Karpas-422 (cell line): Measurements from ENCODE around the gene MRPL20. TPM values are rescaled to one million over a fixed set of nuclear protein-coding genes. Genes with fewer than 3 reads are reported as not detected.
"Not testable (repeated sequence)": the region's sequence is repeated elsewhere in the genome, so short reads cannot be mapped to it uniquely, and the experiment has no call there.

ENCODE experiments used
- DNase-seq: peaks from one replicate; pipeline ENCODE4 v3.0.0-alpha.2; 2015
- H2AFZ ChIP-seq: fragments of 200-600 bp; sonication (generic); 2 replicates; pipeline ENCODE4 v1.6.1; 2014; ENCODE audit warnings: antibody characterized with exemption, low read length, mixed read lengths
- H3K27ac ChIP-seq: fragments of 200-600 bp; sonication (generic); 2 replicates; pipeline ENCODE4 v1.5.1; 2014; ENCODE audit warnings: mild to moderate bottlenecking, low read length, moderate library complexity
- H3K27me3 ChIP-seq: fragments of 200-600 bp; sonication (generic); 2 replicates; pipeline ENCODE4 v1.6.1; 2014; ENCODE audit warnings: low read length, mixed read lengths
- H3K36me3 ChIP-seq: fragments of 200-600 bp; sonication (generic); 2 replicates; pipeline ENCODE4 v1.6.1; 2014; ENCODE audit warnings: low read length, mixed read lengths; ENCODE audit not compliant: insufficient read depth
- H3K4me1 ChIP-seq: fragments of 200-600 bp; sonication (generic); 2 replicates; pipeline ENCODE4 v1.6.1; 2014; ENCODE audit warnings: mild to moderate bottlenecking, low read length, mixed read lengths
- H3K4me2 ChIP-seq: fragments of 200-600 bp; sonication (generic); 2 replicates; pipeline ENCODE4 v1.6.1; 2014; ENCODE audit warnings: low read length, low read depth, mild to moderate bottlenecking; ENCODE audit not compliant: poor library complexity, severe bottlenecking
- H3K4me3 ChIP-seq: fragments of 200-600 bp; sonication (generic); 2 replicates; pipeline ENCODE4 v1.5.1; 2014; ENCODE audit warnings: mild to moderate bottlenecking, antibody characterized with exemption, low read length, mixed read lengths
- H3K79me2 ChIP-seq: fragments of 200-600 bp; sonication (generic); 2 replicates; pipeline ENCODE4 v1.6.1; 2014; ENCODE audit warnings: mild to moderate bottlenecking, low read length, mixed read lengths
- H3K9ac ChIP-seq: fragments of 200-600 bp; sonication (generic); 2 replicates; pipeline ENCODE4 v1.6.0; 2014; ENCODE audit warnings: low read length
- H3K9me2 ChIP-seq: fragments of 200-600 bp; sonication (generic), shearing (Covaris generic); replicated peaks from 2 replicates; pipeline ENCODE4 v1.6.0; 2014; ENCODE audit warnings: mild to moderate bottlenecking, low read length, moderate library complexity; ENCODE audit not compliant: insufficient read depth
- H3K9me3 ChIP-seq: fragments of 300-700, 200-600 bp; sonication (generic); 2 replicates; pipeline ENCODE4 v1.6.1; 2014; ENCODE audit warnings: low read length, mixed read lengths
- H4K20me1 ChIP-seq: fragments of 200-600 bp; sonication (generic); 2 replicates; pipeline ENCODE4 v1.6.1; 2014; ENCODE audit warnings: mild to moderate bottlenecking, antibody characterized with exemption, low read length, low read depth; ENCODE audit not compliant: insufficient read depth
- total RNA-seq: library from RNA; depleted of rRNA; stranded (reverse); fragments of >200 nt; shearing (Covaris generic); gene quantifications from 2 replicates; pipeline ENCODE4 v1.2.3, GENCODE V29; 2014; ENCODE audit warnings: low replicate concordance

Gene MRPL20
- total RNA-seq, 1 experiment from 2014 or later = 136 TPM

DNA sequence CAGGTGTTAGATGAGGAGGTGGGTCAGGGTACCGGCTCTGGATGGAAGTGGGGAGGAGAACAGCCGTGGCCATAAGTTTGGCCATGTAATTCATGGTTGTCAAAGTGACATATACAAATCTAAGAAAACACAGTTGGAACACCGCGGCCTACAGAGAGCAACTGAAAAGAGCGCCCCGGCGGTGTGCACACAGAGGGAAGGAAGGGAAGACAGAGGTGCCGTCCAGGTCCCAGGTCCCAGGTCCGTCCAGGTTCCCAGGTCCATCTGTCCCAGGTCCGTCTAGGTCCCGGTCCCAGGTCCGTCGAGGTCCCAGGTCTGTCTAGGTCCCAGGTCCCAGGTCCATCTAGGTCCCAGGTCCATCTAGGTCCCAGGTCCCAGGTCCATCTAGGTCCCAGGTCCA is 4.5 kb upstream of the MRPL20 start:
- Histone ChIP-seq H2AFZ (no peak overlapping the region), H3K9me2 (no peaks in the 10 kb centered on the region), H3K4me3 (no peak overlapping the region), H3K79me2 (peaks cover 25% of the 10 kb centered on the region), H3K36me3 (no peaks in the 10 kb centered on the region; the same call in 1 of the 2 replicates), H4K20me1 (peaks cover 17% of the 10 kb centered on the region; the same call in 1 of the 2 replicates), H3K4me2 (no peak overlapping the region), H3K4me1 (peaks cover 9% of the 10 kb centered on the region), H3K27me3 (no peaks in the 10 kb centered on the region), H3K9me3 (no peaks in the 10 kb centered on the region), H3K27ac (no peak overlapping the region), H3K9ac (no peak overlapping the region)
- DNase-seq = no peak

DNA sequence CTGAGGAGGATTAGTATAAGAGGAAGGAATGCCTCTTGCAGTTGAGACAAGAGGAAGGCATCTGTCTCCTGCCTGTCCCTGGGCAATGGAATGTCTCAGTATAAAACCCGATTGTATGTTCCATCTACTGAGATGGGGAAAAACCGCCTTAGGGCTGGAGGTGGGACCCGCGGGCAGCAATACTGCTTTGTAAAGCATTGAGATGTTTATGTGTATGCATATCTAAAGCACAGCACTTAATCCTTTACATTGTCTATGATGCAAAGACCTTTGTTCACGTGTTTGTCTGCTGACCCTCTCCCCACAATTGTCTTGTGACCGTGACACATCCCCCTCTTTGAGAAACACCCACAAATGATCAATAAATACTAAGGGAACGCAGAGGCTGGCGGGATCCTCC is 3.1 kb upstream of the MRPL20 start:
- H3K4me2 ChIP-seq, H3K27me3 ChIP-seq, H3K9me3 ChIP-seq, H3K9me2 ChIP-seq, H3K9ac ChIP-seq, H3K27ac ChIP-seq, H3K36me3 ChIP-seq, H2AFZ ChIP-seq, DNase-seq, H3K4me3 ChIP-seq: not testable (repeated sequence)
- peaks cover 17% of the 10 kb centered on the region; the same call in 1 of the 2 replicates for H4K20me1 ChIP-seq
- peaks cover 38% of the 10 kb centered on the region for H3K79me2 ChIP-seq
- H3K4me1 ChIP-seq = peaks cover 21% of the 10 kb centered on the region

DNA sequence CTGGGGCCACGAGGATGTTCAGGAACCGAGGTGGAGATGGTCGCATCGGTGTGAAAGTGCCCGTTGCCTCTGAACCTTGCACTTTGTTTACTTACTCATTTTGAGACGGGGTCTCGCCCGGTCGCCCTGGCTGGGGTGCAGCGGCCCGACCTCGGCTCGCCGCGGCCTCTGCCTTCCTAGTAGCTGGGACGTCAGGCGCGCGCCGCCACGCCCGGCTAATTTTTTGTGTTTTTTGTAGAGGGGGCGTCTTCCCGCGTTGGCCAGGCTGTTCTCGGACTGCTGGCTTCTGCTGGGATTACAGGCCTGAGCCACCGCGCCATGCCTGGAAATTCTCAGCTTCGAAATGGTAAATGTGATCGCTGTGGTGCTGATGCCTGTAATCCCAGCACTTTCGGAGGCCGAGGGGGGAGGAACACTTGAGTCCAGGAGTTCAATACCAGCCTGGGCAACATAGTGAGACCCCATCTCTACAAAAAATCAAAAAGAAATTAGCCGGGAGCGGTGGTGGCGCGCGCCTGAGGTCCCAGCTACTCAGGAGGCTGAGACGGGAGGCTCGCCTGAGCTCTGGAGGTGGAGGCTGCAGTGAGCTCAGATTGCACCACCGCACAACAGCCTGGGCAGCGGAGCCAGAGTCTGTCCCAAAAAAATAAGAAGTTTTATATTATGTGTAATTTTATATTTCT is 684 bp upstream of the MRPL20 start:
- H3K9me2 ChIP-seq = no peaks in the 10 kb centered on the region
- H3K4me2 ChIP-seq = peak overlapping the region; percentile 94
- peak overlapping the region; percentile 82 for H3K4me3 ChIP-seq
- no peak overlapping the region for H2AFZ ChIP-seq
- peaks cover 23% of the 10 kb centered on the region for H3K4me1 ChIP-seq
- peak overlapping the region; percentile 95 for H3K9ac ChIP-seq
- H3K79me2 ChIP-seq = peaks cover 45% of the 10 kb centered on the region
- no peaks in the 10 kb centered on the region for H3K27me3 ChIP-seq
- peaks cover 20% of the 10 kb centered on the region for H3K36me3 ChIP-seq
- peak; percentile 62 for DNase-seq
- peaks cover 17% of the 10 kb centered on the region; the same call in 1 of the 2 replicates for H4K20me1 ChIP-seq
- H3K27ac ChIP-seq = peak overlapping the region; percentile 2; the same call in 1 of the 2 replicates
- H3K9me3 ChIP-seq = no peaks in the 10 kb centered on the region

DNA sequence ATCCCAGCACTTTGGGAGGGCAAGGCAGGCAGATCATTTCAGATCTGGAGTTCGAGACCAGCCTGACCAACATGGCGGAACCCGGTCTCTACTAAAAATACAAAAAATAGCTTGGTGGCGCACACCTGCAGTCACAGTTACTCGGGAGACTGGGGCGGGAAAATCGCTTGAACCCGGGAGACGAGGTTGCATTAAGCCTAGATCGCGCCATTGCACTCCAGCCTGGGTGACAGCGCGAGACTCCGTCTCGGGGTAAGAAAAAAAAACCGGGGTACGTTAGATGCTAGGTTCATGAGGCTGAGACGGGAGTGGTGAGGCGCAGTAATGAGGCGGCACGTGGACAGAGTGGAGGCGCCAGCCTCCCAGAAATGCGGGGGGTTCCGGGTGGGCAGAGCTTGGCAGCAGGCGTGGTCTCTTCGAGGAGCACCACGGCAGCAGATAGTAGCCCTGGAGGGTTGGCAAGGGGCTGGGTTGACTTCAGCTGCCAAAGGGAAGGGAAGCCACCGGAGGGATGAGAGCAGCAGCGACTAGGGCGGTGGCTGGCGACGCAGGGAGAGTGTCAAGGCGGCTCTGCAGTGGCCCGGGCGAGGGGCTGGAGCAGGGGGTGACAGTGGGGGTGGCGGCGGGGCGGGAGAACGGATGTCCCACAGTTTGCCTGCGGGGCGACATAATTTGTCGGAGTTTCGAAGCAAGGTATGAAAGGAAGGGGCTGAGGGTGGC is 832 bp downstream of the MRPL20 start:
- Histone ChIP-seq H3K4me3 (peak overlapping the region; percentile 82), H3K9me3 (no peaks in the 10 kb centered on the region), H3K4me1 (peaks cover 32% of the 10 kb centered on the region), H3K79me2 (peaks cover 51% of the 10 kb centered on the region), H3K9ac (peak overlapping the region; percentile 95), H3K4me2 (peak overlapping the region; percentile 94), H3K36me3 (peaks cover 28% of the 10 kb centered on the region), H2AFZ (no peak overlapping the region), H3K27me3 (no peaks in the 10 kb centered on the region), H4K20me1 (peaks cover 17% of the 10 kb centered on the region; the same call in 1 of the 2 replicates), H3K27ac (peak overlapping the region; percentile 70), H3K9me2 (no peaks in the 10 kb centered on the region)
- DNase-seq = peak; percentile 71

DNA sequence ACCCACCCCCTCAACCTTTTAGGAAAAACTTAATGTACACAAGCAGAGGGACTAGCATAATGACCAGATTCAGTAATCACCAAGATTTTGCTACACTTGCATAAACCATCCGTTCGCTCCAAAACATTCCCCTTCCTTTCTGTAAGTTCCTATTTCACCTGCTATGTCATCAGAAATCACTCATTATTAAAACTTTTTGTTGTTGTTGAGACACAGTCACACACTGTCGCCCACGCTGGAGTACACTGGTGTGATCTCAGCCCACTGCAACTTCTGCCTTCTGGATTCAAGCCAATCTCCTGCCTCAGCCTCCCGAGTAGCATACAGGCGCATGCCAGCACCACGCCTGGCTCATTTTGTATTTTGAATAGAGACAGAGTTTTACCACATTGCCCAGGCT is 3.4 kb downstream of the MRPL20 start:
- Histone ChIP-seq H3K36me3 (peaks cover 32% of the 10 kb centered on the region), H3K27me3 (no peaks in the 10 kb centered on the region), H2AFZ (no peak overlapping the region), H3K4me1 (peaks cover 41% of the 10 kb centered on the region), H4K20me1 (peaks cover 24% of the 10 kb centered on the region; the same call in 1 of the 2 replicates), H3K4me3 (no peak overlapping the region), H3K9me2 (no peaks in the 10 kb centered on the region), H3K4me2 (no peak overlapping the region), H3K27ac (no peak overlapping the region), H3K79me2 (peaks cover 70% of the 10 kb centered on the region), H3K9me3 (no peaks in the 10 kb centered on the region), H3K9ac (no peak overlapping the region)
- no peak for DNase-seq

DNA sequence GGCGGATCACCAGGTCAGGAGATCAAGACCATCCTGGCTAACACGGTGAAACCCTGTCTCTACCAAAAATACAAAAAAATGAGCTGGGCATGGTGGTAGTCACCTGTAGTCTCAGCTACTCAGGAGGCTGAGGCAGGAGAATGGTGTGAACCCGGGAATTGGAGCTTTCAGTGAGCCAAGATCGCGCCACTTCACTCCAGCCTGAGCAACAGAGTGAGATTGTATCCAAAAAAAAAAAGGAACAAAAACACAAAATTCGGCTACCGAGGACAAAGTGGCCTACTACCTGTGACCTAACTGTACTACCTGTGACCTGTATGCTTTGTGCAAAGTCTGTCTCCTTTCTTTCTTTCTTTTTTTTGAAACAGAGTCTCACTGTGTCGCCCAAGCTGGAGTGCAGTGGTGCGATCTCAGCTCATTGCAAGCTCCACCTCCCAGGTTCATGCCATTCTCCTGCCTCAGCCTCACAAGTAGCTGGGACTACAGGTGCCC is 4.1 kb downstream of the MRPL20 start:
- not testable (repeated sequence) for H2AFZ ChIP-seq, H3K27ac ChIP-seq, DNase-seq, H3K9me3 ChIP-seq, H3K4me2 ChIP-seq, H3K4me3 ChIP-seq, H3K9me2 ChIP-seq, H3K9ac ChIP-seq, H3K27me3 ChIP-seq
- Histone ChIP-seq H3K4me1 (peaks cover 38% of the 10 kb centered on the region), H3K36me3 (peaks cover 33% of the 10 kb centered on the region), H3K79me2 (peaks cover 70% of the 10 kb centered on the region), H4K20me1 (peaks cover 17% of the 10 kb centered on the region; the same call in 1 of the 2 replicates)

DNA sequence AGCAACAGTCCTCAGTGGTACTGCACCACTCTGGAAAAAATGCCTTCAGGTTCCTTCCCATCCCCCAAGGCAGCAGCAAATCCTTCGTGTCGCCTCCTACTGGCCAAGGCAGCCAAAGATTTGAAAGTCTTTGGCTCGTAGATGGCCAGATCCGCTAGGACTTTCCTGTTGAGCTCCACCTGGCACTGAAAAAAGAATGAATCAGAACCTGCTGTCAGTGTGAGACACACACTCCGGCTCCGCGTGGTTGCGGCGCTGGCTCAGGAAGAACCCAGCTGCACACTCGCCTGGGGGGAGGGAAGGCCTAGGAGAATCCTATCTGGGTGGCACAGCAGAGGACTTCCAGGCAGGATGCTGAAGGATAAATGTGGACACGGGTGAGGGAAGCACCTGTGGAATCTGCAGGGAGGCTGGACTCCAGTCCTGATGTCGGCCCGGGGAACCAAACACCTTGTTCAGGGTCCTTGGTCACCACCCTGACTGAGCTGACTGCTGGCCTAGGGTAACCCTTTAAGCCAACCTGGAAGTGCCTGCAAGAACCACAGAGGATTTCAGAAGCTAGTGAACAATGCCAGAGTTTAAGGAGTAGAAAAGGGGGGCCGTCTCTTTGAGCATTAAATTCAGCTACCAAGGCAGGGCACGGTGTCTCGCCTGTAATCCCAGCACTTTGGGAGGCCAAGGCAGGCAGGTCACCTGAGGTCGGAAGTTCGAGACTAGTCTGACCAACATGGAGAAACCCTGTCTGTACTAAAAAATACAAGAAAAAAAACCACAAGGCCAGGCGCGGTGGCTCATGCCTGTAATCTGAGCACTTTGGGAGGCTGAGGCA is 4.8 kb downstream of the MRPL20 start:
- H3K79me2 ChIP-seq = peaks cover 70% of the 10 kb centered on the region
- H3K36me3 ChIP-seq = peaks cover 40% of the 10 kb centered on the region
- peaks cover 16% of the 10 kb centered on the region; the same call in 1 of the 2 replicates for H4K20me1 ChIP-seq
- no peak overlapping the region for H3K4me3 ChIP-seq
- no peaks in the 10 kb centered on the region for H3K9me2 ChIP-seq
- H3K4me1 ChIP-seq = peaks cover 43% of the 10 kb centered on the region
- H3K9me3 ChIP-seq = no peaks in the 10 kb centered on the region
- no peak overlapping the region for H2AFZ ChIP-seq
- H3K4me2 ChIP-seq = no peak overlapping the region
- no peak overlapping the region for H3K27ac ChIP-seq
- H3K27me3 ChIP-seq = no peaks in the 10 kb centered on the region
- DNase-seq = peak; percentile 84
- H3K9ac ChIP-seq = no peak overlapping the region
